ENCODE measurements around the gene SIX1. TPM values are rescaled to one million over a fixed set of nuclear protein-coding genes. Genes with fewer than 3 reads are reported as not detected.

Gene SIX1
- total and polyA plus RNA-seq, 5 experiments from 2014 or later, result not detected

DNA sequence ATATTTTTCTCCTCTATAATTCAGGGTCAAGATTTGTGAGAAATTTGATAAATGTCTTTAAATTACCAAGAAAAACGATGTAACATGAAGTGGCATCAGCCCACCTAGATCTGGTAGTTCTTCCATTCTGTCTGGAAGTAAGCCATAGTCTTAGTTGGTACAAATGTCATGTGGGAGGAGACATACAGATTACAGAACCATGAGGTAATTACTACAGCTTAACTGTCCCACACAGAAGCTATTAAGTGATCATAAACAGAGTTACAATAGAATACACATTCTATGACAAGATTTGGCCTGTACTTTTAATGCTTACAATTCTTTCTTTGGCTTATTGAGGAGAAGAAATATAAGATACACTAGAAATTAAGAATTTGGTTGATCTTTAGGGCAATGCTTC is 13.7 kb upstream of the SIX1 start:
- no peak overlapping the region for H3K27ac Mint-ChIP-seq
- POLR2A ChIA-PET, result no interaction called here
- H3K4me3 Mint-ChIP-seq, result no peak overlapping the region
- no peaks in the 10 kb centered on the region for H3K9me3 Mint-ChIP-seq
- peaks cover 33 to 73% (median 57%) of the 10 kb centered on the region in 5 donors for H3K27me3 Mint-ChIP-seq
- ATAC-seq, result no peak
- H3K36me3 Mint-ChIP-seq, result peaks cover 0 to 12% (median 2%) of the 10 kb centered on the region in 3 donors
- no peak for DNase-seq
- H3K4me1 Mint-ChIP-seq, result peaks cover 3 to 9% (median 7%) of the 10 kb centered on the region in 4 donors

DNA sequence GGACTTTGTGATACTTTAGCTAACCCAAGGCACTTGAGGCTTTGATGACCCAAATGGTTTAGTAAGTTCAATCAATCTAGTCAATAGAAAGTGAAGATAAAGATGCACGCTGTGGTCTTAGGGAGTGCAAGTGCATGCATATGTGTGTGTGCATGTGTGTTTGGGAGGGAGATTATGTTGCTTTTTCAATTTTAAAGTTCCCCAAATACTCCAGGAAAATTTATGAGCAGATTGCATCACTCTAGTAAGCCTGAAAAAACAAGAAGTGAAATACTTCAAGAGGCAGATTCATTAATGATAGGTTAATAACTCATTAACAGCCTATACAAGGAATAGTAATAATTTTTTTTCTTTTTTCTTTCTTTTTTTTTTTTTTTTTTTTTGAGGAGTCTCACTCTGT is 12.4 kb upstream of the SIX1 start:
- Mint-ChIP-seq H3K4me1 (peaks cover 7 to 16% (median 14%) of the 10 kb centered on the region in 4 donors), H3K27ac (no peak overlapping the region), H3K27me3 (peaks cover 38 to 81% (median 65%) of the 10 kb centered on the region in 5 donors), H3K9me3 (no peaks in the 10 kb centered on the region), H3K36me3 (peaks cover 0 to 15% (median 2%) of the 10 kb centered on the region in 3 donors), H3K4me3 (no peak overlapping the region)
- POLR2A ChIA-PET, result no interaction called here
- DNase-seq, result no peak
- no peak for ATAC-seq

DNA sequence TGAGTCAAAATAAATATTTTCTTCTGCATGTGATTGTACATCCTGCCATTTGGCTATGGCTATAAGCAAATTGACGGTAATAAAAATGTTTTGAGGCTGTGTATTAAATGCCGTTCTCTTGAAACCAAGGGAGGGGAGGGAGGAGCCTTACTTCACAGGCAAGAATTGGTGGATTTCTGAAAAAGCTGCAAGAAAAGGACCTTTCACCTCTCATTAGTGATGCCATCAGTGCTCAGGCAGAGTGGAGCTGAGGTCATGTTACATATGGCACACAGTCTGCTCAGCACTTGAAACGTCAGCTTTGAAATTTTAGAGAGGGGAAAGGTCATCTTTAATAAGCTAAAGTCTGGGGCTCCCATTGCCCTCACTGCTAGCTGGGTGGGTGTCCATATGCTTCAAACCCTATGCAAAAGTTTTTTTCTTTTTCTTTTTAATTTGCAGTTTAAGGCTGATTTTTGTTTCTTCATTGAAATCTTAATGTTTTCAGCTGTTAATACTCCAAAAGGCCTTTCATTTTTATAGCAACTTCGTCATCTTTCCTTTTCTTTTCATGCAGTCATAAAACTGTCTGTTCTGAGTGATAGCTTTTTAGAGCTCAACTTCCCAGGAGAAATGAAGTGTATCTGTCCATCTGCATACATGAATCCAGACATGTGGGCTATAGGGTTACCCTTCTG is 9.8 kb upstream of the SIX1 start:
- H3K36me3 Mint-ChIP-seq, result peaks cover 0 to 20% (median 2%) of the 10 kb centered on the region in 3 donors
- ATAC-seq, result no peak

DNA sequence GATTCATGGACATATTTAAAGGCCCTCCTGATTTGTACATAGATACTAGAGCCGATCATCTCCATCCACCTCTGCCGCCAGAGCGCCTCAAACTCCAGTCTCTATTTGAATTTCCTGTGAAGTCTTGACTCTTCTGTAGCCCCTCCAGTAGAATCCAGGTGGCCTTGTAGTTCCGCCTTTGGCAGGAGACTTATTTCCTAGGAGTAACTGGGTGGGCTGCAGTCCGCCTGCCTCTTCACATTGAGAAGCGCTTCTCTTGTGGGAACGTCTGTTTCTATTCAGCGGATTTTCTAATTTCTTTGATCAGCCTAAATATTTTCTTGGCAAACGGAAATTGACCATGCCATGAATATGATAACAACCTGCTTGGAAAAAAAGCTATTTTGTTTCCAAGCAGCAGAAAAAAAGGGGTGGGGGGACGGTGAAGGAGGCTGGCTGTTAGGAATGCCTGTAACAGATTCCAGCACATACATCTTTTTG is 9.0 kb upstream of the SIX1 start:
- Mint-ChIP-seq H3K4me1 (peaks cover 20 to 46% (median 43%) of the 10 kb centered on the region in 4 donors), H3K9me3 (no peaks in the 10 kb centered on the region), H3K27me3 (peaks cover 50 to 92% (median 77%) of the 10 kb centered on the region in 5 donors), H3K4me3 (peak overlapping the region; percentile 58 to 85 (median 76)), H3K27ac (no peak overlapping the region), H3K36me3 (peaks cover 0 to 20% (median 2%) of the 10 kb centered on the region in 3 donors)
- ATAC-seq (no peak), DNase-seq (no peak)
- POLR2A ChIA-PET, result no interaction called here

More for the DNA sequence above, 9.8 kb upstream of the SIX1 start:
- no peak overlapping the region for H3K27ac Mint-ChIP-seq
- peaks cover 48 to 91% (median 75%) of the 10 kb centered on the region in 5 donors for H3K27me3 Mint-ChIP-seq
- DNase-seq, result no peak
- peak overlapping the region in 5 of 10 donors; percentile 22 to 85 (median 76) for H3K4me3 Mint-ChIP-seq
- peaks cover 15 to 38% (median 36%) of the 10 kb centered on the region in 4 donors for H3K4me1 Mint-ChIP-seq
- H3K9me3 Mint-ChIP-seq, result no peaks in the 10 kb centered on the region
- POLR2A ChIA-PET, result no interaction called here

DNA sequence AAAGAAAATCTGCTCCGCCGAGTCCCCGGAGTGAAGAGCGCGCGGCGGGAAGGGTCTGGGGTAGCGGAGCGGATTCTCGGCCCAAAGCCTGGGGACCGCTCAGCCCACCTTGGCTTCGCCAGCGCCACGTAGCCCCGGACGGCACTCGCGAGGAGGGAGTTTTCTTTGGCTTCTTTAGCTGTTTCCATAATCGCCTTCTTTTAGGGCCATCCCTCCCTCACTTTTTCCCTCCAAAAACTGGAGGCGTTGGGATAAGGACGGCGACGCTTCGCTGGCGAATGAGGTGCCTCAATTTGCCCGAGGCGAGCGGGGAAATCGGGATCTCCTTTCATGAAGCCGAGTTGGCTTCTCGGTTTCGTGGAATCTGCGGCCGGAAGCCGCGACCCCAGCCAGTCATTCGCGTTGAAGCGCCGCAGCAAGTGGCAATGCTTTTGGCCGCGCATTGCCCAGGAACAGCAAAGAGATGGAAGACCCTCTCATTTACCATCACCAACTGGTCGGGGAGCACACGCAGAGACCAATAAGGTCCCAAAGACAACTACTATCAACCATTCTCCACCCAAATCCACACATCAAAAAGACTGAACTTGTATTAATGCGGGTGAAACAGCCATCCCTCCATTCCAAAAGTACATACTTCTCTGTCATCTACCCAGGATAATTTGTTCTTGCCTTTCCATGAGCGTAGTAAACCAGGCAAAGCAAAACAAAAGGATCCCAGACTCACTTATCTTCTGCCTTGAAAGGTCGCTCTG is 8.4 kb upstream of the SIX1 start:
- POLR2A ChIA-PET, result no interaction called here
- DNase-seq, result no peak
- H3K27ac Mint-ChIP-seq, result no peak overlapping the region
- H3K4me3 Mint-ChIP-seq, result peak overlapping the region; percentile 58 to 85 (median 76)
- H3K4me1 Mint-ChIP-seq, result peaks cover 22 to 52% (median 48%) of the 10 kb centered on the region in 4 donors
- peaks cover 47 to 92% (median 74%) of the 10 kb centered on the region in 5 donors for H3K27me3 Mint-ChIP-seq
- no peak for ATAC-seq
- H3K9me3 Mint-ChIP-seq, result no peaks in the 10 kb centered on the region
- H3K36me3 Mint-ChIP-seq, result peaks cover 0 to 19% (median 2%) of the 10 kb centered on the region in 3 donors

DNA sequence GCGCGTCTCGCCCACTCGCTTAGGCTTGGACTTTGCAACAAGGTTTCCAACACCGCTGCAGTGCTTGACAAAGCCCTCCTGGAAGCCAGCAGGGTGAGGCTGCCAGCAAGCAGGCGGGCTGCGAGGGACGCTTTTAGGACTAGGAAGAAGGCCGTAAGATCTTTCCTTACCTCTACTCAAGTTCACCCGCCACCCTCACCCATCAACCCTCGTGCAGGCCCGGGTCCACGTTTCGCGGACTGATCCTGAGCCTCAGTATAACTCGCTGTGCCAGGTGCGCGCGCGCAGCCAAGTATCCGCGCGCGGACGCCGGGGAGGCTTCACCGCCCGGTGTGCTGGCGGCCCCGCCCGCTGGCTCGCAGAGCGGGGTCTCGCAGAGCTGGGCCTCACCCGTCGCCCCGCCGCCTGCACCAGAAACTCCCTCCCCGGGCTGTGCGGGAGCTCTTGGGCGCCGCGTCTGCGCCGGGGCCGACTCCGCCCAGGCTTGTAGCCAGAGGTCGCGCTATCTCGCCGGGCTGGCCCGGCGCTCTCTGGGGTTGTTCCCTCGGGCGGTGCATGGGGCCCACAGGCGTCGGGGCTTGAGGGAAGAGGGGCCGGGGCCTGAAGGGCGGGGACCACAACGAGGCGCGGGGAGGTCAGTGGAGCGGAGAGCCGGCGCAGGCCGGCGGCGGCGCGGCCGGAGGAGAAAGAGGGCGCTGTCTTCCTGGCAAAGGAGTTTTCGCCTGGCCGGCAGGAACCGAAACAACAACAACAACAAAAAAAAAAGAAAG is 7.6 kb upstream of the SIX1 start:
- no peaks in the 10 kb centered on the region for H3K9me3 Mint-ChIP-seq
- H3K27ac Mint-ChIP-seq, result no peak overlapping the region
- POLR2A ChIA-PET, result interaction anchor here (0.6 kb wide), 1 partner anchor 587 kb away, joined by 4 read pairs; no protein-coding TSS in a partner anchor
- ATAC-seq, result peak; percentile 38 to 48
- no peak for DNase-seq
- peak overlapping the region; percentile 73 to 85 (median 81) for H3K4me3 Mint-ChIP-seq
- peaks cover 24 to 60% (median 56%) of the 10 kb centered on the region in 4 donors for H3K4me1 Mint-ChIP-seq
- H3K27me3 Mint-ChIP-seq, result peaks cover 50 to 95% (median 73%) of the 10 kb centered on the region in 5 donors
- H3K36me3 Mint-ChIP-seq, result peaks cover 0 to 15% (median 2%) of the 10 kb centered on the region in 3 donors

DNA sequence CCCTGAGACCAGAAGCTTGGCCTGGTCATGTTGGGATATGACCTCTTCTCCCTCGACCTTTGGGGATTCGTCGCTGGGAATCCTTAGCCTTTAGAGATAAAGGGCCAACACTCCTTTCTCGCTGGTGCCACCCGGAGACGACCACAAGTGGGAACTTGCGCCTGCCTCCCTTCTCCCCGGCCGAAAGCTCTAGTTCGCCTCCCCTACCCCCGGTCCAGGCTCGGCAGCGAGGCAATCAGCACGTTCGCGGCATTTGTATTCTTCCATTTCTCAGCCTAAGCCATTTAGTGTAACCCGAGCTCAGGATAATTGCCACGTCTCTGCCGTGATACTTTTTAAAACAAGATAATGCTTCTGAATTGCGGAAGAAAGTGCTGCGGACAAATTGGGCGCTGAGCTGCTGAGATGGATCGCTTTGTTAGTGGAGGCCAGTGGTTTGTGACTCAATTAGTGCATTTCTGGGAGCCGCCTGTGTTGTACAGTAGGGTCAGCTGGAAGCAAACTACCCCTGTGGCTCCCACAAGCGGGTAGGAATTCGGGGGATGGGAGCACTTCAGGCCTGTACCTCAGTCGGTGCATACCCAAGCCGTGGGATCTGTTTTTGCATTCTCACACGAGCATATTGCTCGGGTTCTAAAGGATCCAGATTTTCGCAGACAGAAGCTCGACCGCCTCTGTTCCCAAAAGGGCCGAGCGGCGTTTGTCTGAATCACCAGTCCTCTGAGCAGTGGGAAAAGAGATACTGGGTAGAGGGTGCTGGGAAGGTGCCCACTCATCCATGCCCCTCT is 6.8 kb upstream of the SIX1 start:
- Mint-ChIP-seq H3K27me3 (peaks cover 54 to 94% (median 71%) of the 10 kb centered on the region in 5 donors), H3K36me3 (peaks cover 0 to 10% (median 2%) of the 10 kb centered on the region in 3 donors), H3K27ac (no peak overlapping the region), H3K9me3 (no peaks in the 10 kb centered on the region), H3K4me1 (peaks cover 27 to 67% (median 61%) of the 10 kb centered on the region in 4 donors), H3K4me3 (peak overlapping the region; percentile 66 to 85 (median 81))
- POLR2A ChIA-PET, result interaction anchor here (0.6 kb wide), 1 partner anchor 587 kb away, joined by 4 read pairs; no protein-coding TSS in a partner anchor
- ATAC-seq (peak in 1 of 2 donors; percentile 6), DNase-seq (no peak)

DNA sequence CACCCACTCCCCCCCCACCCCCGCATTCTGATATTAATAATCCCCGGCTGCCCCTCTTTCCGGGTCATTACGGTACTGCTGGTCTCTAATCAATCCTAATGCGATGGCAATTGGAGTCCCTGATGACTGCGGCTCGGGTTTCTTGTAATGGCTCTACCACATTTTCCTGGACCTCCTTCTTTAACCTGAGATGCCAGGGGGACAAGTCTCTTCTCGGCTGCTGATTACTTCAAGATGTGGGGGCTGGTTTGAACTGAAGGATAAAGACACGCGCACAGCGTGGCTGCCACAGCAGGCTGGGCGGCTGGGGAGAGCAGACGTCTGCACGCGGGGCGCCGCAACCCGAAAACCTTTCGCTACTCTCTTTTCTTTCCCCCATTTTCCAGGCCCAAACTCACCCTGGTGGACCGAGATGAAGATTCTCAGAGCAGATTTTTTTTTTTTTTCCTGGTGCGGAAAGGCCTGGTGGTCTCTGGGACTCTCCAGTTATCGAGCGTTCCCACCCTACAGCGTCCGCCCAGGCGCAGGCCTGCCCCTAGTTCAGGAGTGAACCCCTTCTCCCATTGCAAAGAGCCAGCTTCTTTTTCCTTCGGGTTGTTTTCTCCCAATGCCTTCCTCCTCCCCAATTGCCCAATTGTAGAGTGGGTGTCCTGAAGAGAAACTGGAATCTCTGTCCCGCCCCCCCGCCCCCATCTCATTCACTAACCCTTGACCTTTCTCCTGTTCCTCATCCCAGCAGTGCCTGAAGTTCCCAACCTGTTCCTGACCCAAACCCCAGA is 6.0 kb upstream of the SIX1 start:
- ATAC-seq (no peak), DNase-seq (no peak)
- Mint-ChIP-seq H3K4me3 (peak overlapping the region; percentile 66 to 85 (median 81)), H3K4me1 (peaks cover 27 to 71% (median 62%) of the 10 kb centered on the region in 4 donors), H3K9me3 (no peaks in the 10 kb centered on the region), H3K27ac (no peak overlapping the region), H3K36me3 (peaks cover 0 to 10% (median 2%) of the 10 kb centered on the region in 3 donors), H3K27me3 (peaks cover 60 to 92% (median 77%) of the 10 kb centered on the region in 5 donors)
- POLR2A ChIA-PET, result no interaction called here

DNA sequence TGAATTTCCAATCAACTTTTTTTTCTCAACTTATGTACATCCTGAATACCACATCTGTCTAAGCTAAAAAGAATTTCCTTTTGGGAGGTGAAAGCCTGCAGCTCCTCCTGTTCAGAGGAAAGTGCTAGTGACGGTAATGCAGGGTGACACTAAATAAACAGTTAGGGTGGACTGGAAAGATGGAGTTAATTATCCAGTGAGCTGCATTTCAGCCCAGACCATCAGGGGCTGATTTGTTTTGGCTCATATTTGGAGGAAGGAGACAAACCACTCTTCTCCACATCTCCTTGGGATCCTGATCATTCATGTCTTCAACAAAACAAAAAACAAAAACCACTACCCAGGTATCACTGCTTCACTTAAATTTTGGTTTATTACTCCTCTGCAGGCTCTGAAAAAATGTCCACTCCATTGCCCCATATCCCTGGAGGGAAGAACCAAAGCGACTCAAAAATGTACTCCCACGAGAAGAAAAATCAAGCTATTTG is 5.1 kb upstream of the SIX1 start:
- Mint-ChIP-seq H3K27ac (no peak overlapping the region), H3K36me3 (peaks cover 0 to 10% (median 2%) of the 10 kb centered on the region in 3 donors), H3K4me1 (peaks cover 27 to 77% (median 70%) of the 10 kb centered on the region in 4 donors), H3K4me3 (peak overlapping the region in 5 of 10 donors; percentile 18 to 76 (median 25)), H3K27me3 (peaks cover 65 to 94% (median 78%) of the 10 kb centered on the region in 5 donors), H3K9me3 (no peaks in the 10 kb centered on the region)
- ATAC-seq, result no peak
- DNase-seq, result no peak
- POLR2A ChIA-PET, result no interaction called here

DNA sequence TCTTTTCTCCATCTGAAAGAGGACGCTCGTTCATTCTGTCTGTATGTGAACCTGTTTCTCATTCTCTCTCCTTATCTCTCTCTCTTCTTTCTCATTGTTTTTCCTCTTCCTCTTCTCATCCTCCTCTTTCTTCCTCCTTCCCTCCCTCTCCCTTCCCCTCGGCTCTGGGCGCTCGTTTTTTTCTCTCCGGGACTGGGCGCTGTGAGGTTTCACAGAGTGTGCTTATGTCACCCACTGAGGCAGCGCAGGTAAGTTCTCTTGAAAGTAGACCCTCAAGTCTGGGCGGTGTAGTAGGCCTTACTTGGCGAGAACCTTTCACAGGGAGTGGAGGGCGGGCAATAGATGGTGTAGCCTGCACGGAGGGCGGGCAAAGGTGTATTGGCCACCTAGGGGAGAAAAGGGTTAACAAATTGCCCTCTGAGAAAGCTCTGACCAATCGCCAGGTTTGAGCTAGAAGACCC is 4.5 kb upstream of the SIX1 start:
- H3K27me3 Mint-ChIP-seq, result peaks cover 61 to 90% (median 73%) of the 10 kb centered on the region in 5 donors
- ATAC-seq (no peak), DNase-seq (no peak)
- H3K4me3 Mint-ChIP-seq, result peak overlapping the region in 9 of 10 donors; percentile 44 to 76 (median 63)
- H3K36me3 Mint-ChIP-seq, result peaks cover 0 to 10% (median 2%) of the 10 kb centered on the region in 3 donors
- peak overlapping the region in 1 of 10 donors; percentile 38 for H3K27ac Mint-ChIP-seq
- POLR2A ChIA-PET, result no interaction called here
- H3K4me1 Mint-ChIP-seq, result peaks cover 27 to 80% (median 72%) of the 10 kb centered on the region in 4 donors
- no peaks in the 10 kb centered on the region for H3K9me3 Mint-ChIP-seq
